Fibroblast of lung (primary cell): ENCODE data around the gene MRPS27. TPM values are rescaled to one million over a fixed set of nuclear protein-coding genes. Genes with fewer than 3 reads are reported as not detected.
A peak's percentile ranks its signal among the peaks of the same experiment; 100 is the strongest.

Experiments
- DNase-seq, 2 donors: peaks; one replicate each; pipeline versions ENCODE4 v3.0.0 to v3.0.0-alpha.2; 2010; ENCODE audit warnings: low read depth in 2 of 2
- H2AFZ ChIP-seq: 2 replicates; pipeline ENCODE4 v1.5.1; 2012; ENCODE audit warnings: low read length, control low read depth, inconsistent platforms
- H3K27ac ChIP-seq: 2 replicates; pipeline ENCODE4 v1.5.1; 2011; ENCODE audit warnings: low read length, control low read depth; ENCODE audit not compliant: insufficient read depth
- H3K27me3 ChIP-seq: 2 replicates; pipeline ENCODE4 v1.5.1; 2011; ENCODE audit warnings: mild to moderate bottlenecking, low read length; ENCODE audit not compliant: control insufficient read depth, insufficient read depth
- H3K36me3 ChIP-seq: 2 replicates; pipeline ENCODE4 v1.5.1; 2011; ENCODE audit warnings: low read length; ENCODE audit not compliant: control insufficient read depth, insufficient read depth
- H3K4me1 ChIP-seq: 2 replicates; pipeline ENCODE4 v1.5.1; 2011; ENCODE audit warnings: low read length; ENCODE audit not compliant: control insufficient read depth, insufficient read depth; ENCODE audit errors: extremely low read depth
- H3K4me2 ChIP-seq: 2 replicates; pipeline ENCODE4 v1.5.1; 2011; ENCODE audit warnings: low read length, control low read depth; ENCODE audit not compliant: insufficient read depth; ENCODE audit errors: extremely low read depth
- H3K4me3 ChIP-seq, 4 experiments: fragments of 200-600 bp in 1 of 4; sonication (generic) in 1 of 4; replicated peaks in 1 of 4; 2 replicates each; pipeline ENCODE4 v1.5.1; 2011 to 2016; ENCODE audit warnings: low read length in 4 of 4, low read depth in 3 of 4, mild to moderate bottlenecking in 3 of 4, control low read depth in 2 of 4, inconsistent platforms in 1 of 4, mixed read lengths in 1 of 4; ENCODE audit not compliant: insufficient read depth in 1 of 4; ENCODE audit errors: control extremely low read depth in 1 of 4
- H3K79me2 ChIP-seq: 2 replicates; pipeline ENCODE4 v1.5.1; 2012; ENCODE audit warnings: mild to moderate bottlenecking, low read length, inconsistent platforms; ENCODE audit not compliant: control insufficient read depth, insufficient read depth
- H3K9ac ChIP-seq: 2 replicates; pipeline ENCODE4 v1.5.1; 2011; ENCODE audit warnings: mild to moderate bottlenecking, low read length, control low read depth; ENCODE audit not compliant: insufficient read depth
- H3K9me3 ChIP-seq: 2 replicates; pipeline ENCODE4 v1.5.1; 2012; ENCODE audit warnings: low read depth, low read length; ENCODE audit not compliant: control insufficient read depth, insufficient read depth
- H4K20me1 ChIP-seq: 2 replicates; pipeline ENCODE4 v1.5.1; 2011; ENCODE audit warnings: low read length; ENCODE audit not compliant: control insufficient read depth, insufficient read depth; ENCODE audit errors: extremely low read depth
- CTCF ChIP-seq, 2 donors: IDR thresholded peaks in 1 of 2; conservative IDR thresholded peaks in 1 of 2; 1 replicate in 1 of 2; 2 replicates in 1 of 2; pipeline ENCODE4 v1.5.1; 2011 to 2012; ENCODE audit warnings: low read length in 2 of 2, control low read depth in 1 of 2, inconsistent platforms in 1 of 2, low read depth in 1 of 2, mild to moderate bottlenecking in 1 of 2
- EZH2 ChIP-seq: IDR thresholded peaks from 2 replicates; pipeline ENCODE4 v1.5.1; 2012; ENCODE audit warnings: low read length, control low read depth, mild to moderate bottlenecking; ENCODE audit errors: missing control alignments
- polyA plus RNA-seq, 2 donors: library from polyadenylated mRNA; depleted of rRNA in 1 of 2; stranded (reverse) in 1 of 2; unstranded in 1 of 2; fragments of >200 nt; gene quantifications; 2 replicates each; pipeline ENCODE4 v1.2.1, GENCODE V29; 2011 to 2012; ENCODE audit warnings: missing spikeins in 1 of 2
- total RNA-seq: library from RNA; depleted of rRNA; stranded (reverse); fragments of >200 nt; gene quantifications from 2 replicates; pipeline ENCODE4 v1.2.1, GENCODE V29; 2014

The MRPS27 gene
- total and polyA plus RNA-seq, 2 donors (not counting 1 experiment from before 2014, with no cell fraction given) = 67.2 to 86.5 TPM

- Histone ChIP-seq H3K79me2 (no peaks in the 10 kb centered on the region), H2AFZ (no peak overlapping the region), H4K20me1 (no peaks in the 10 kb centered on the region), H3K27ac (no peak overlapping the region), H3K4me2 (no peak overlapping the region), H3K9ac (no peak overlapping the region), H3K27me3 (no peaks in the 10 kb centered on the region), H3K9me3 (no peaks in the 10 kb centered on the region), H3K4me1 (no peaks in the 10 kb centered on the region), H3K4me3 (no peak overlapping the region), H3K36me3 (no peaks in the 10 kb centered on the region)
- peak in 1 of 2 donors; percentile 34 for DNase-seq
- TF ChIP-seq CTCF (conservative IDR thresholded peaks at IDR 0.05 in 1 of 2, IDR thresholded peaks at IDR 0.05 in 1 of 2; ENCODE audit: low read depth in 1 of 2, low read length in 2 of 2) = no peak
- TF ChIP-seq EZH2 = no peak
Observed at GRCh38 chr5:72266862-72267261, 53.2 kb downstream of the MRPS27 start.

- H2AFZ ChIP-seq = no peak overlapping the region
- no peaks in the 10 kb centered on the region for H3K27me3 ChIP-seq
- no peaks in the 10 kb centered on the region for H3K79me2 ChIP-seq
- H3K36me3 ChIP-seq = no peaks in the 10 kb centered on the region
- H3K9me3 ChIP-seq = no peaks in the 10 kb centered on the region
- no peak overlapping the region for H3K27ac ChIP-seq
- no peak for DNase-seq
- TF ChIP-seq EZH2 (no peak), CTCF (conservative IDR thresholded peaks at IDR 0.05 in 1 of 2, IDR thresholded peaks at IDR 0.05 in 1 of 2; ENCODE audit: low read depth in 1 of 2, low read length in 2 of 2) (no peak)
- H4K20me1 ChIP-seq = no peaks in the 10 kb centered on the region
- no peak overlapping the region for H3K4me2 ChIP-seq
- no peaks in the 10 kb centered on the region for H3K4me1 ChIP-seq
- no peak overlapping the region for H3K4me3 ChIP-seq
- H3K9ac ChIP-seq = no peak overlapping the region
Observed at GRCh38 chr5:72265032-72265877, 54.8 kb downstream of the MRPS27 start.

- Histone ChIP-seq H3K36me3 (no peaks in the 10 kb centered on the region), H3K4me2 (no peak overlapping the region), H3K27ac (no peak overlapping the region), H3K27me3 (no peaks in the 10 kb centered on the region), H3K4me3 (no peak overlapping the region), H3K4me1 (peaks cover 9% of the 10 kb centered on the region), H2AFZ (no peak overlapping the region), H4K20me1 (no peaks in the 10 kb centered on the region), H3K79me2 (peaks cover 3% of the 10 kb centered on the region), H3K9me3 (no peaks in the 10 kb centered on the region), H3K9ac (no peak overlapping the region)
- TF ChIP-seq CTCF (conservative IDR thresholded peaks at IDR 0.05 in 1 of 2, IDR thresholded peaks at IDR 0.05 in 1 of 2; ENCODE audit: low read depth in 1 of 2, low read length in 2 of 2) (no peak), EZH2 (no peak)
- DNase-seq = peak in 1 of 2 donors; percentile 27
Observed at GRCh38 chr5:72256536-72256935, 63.5 kb downstream of the MRPS27 start.
